ENCODE results near the gene SLC49A3.

DNA sequence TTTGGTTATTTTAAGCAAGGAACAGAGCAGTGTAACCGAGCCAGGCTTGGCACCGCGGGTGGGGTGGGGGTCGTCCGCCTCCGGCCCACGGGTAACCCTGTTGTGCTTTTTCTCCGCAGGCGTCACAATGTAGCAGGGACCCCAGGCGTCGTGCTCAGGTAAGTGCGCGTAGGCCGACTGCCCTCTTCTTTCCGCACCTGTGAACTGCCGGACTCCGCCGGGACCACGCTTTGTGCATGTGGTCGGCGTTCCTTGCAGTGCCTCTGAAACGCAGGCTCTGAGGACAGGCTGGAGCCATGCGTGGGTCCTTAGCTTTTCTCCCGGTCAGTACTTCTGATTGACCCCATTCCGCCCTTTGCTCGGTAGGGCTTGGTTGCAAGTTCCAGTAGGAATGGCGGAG is 41.6 kb upstream of the SLC49A3 start:
- TF ChIP-seq, protein P1, sequence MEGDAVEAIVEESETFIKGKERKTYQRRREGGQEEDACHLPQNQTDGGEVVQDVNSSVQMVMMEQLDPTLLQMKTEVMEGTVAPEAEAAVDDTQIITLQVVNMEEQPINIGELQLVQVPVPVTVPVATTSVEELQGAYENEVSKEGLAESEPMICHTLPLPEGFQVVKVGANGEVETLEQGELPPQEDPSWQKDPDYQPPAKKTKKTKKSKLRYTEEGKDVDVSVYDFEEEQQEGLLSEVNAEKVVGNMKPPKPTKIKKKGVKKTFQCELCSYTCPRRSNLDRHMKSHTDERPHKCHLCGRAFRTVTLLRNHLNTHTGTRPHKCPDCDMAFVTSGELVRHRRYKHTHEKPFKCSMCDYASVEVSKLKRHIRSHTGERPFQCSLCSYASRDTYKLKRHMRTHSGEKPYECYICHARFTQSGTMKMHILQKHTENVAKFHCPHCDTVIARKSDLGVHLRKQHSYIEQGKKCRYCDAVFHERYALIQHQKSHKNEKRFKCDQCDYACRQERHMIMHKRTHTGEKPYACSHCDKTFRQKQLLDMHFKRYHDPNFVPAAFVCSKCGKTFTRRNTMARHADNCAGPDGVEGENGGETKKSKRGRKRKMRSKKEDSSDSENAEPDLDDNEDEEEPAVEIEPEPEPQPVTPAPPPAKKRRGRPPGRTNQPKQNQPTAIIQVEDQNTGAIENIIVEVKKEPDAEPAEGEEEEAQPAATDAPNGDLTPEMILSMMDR (IDR thresholded peaks at IDR 0.05; ENCODE audit: insufficient read depth, low read length, poor library complexity, severe bottlenecking), result no peak
- no peak for TF ChIP-seq EZH2phosphoT487 (conservative IDR thresholded peaks at IDR 0.05; ENCODE audit: low read length)
